Prostate gland (tissue), 2 donors: ENCODE results near the gene SLC39A7.

Experiments
- CTCF ChIP-seq, 4 experiments: fragments of 200-600 bp in 2 of 4; fragments of 450-650 bp in 2 of 4; sonication (generic) in 2 of 4; IDR thresholded peaks; 1 replicate in 3 of 4; 2 replicates in 1 of 4; pipeline ENCODE4 v1.5.1; 2016 to 2019; ENCODE audit warnings: antibody characterized with exemption in 4 of 4, mild to moderate bottlenecking in 2 of 4, moderate library complexity in 2 of 4
- POLR2A ChIP-seq: fragments of 450-650 bp; IDR thresholded peaks from one replicate; pipeline ENCODE4 v1.6.1; 2016; ENCODE audit warnings: antibody characterized with exemption, mild to moderate bottlenecking

- TF ChIP-seq CTCF (IDR thresholded peaks at IDR 0.05) (no peak), POLR2A (no peak)
Measured at GRCh38 chr6:33164665-33165373, 35.8 kb upstream of the SLC39A7 start.
